ENCODE measurements around the gene AFF3.

DNA sequence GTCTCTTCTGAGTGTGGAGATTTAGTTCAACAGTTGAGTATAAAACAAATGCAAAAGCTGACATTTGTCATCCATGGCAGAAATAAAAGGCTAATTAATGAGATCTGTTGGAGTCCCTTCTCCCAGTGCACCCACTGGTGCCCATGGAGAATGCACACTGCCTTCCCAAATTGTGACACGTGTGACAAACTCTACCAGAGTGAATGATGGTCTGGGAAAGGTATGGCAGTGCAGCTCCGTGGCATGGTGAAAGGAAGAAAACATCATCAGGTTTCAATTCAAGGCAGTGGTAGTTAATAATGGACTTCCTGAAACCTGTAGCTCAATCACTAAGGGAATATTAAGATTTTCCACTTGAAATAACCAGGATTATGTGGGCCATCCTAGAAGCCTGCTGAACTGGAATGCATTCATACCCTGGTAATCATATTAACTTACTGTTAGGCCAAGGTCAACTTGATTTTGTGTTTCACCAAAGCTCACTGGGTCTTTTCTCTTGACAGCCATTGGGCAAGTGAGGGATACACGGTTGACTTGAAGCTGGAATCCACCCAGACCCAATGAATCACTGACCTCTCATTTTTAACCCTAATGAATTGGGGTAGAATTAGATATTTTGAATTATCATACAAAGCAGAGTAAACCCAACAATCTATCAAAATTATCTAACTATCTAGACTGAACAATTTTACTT is 167.6 kb downstream of the AFF3 start:
- TF ChIP-seq YY1 (IDR thresholded peaks at IDR 0.05; ENCODE audit: low read depth, low read length) (no peak), POLR2AphosphoS5 (IDR thresholded peaks at IDR 0.05; ENCODE audit: low read depth, low read length) (no peak), ATF3 (IDR thresholded peaks at IDR 0.05; ENCODE audit: insufficient read depth, low read depth, low read length) (no peak), CREB1 (IDR thresholded peaks at IDR 0.05) (no peak), SP2 (IDR thresholded peaks at IDR 0.05; ENCODE audit: low read length) (no peak), CEBPB (IDR thresholded peaks at IDR 0.05; ENCODE audit: low read depth, low read length) (no peak), TAF1 (IDR thresholded peaks at IDR 0.05; ENCODE audit: low read depth, low read length) (no peak)
